Astrocyte (in vitro differentiated cells and primary cell): ENCODE measurements around the gene RUNX1. TPM values are rescaled to one million over a fixed set of nuclear protein-coding genes. Genes with fewer than 3 reads are reported as not detected.

Source experiments
- DNase-seq: peaks from one replicate; pipeline ENCODE4 v3.0.0-alpha.2; 2010; ENCODE audit warnings: low read depth
- FAIRE-seq: peaks from 2 replicates; lab custom pipeline; 2011; peaks lifted over from hg19 to GRCh38; lab: Jason Lieb, UNC
- H2AFZ ChIP-seq: 2 replicates; pipeline ENCODE4 v1.6.0; 2012; ENCODE audit warnings: low read depth, low read length, inconsistent platforms
- H3K27ac ChIP-seq: 2 replicates; pipeline ENCODE4 v1.5.1; 2011; ENCODE audit warnings: low read depth, low read length, inconsistent platforms
- H3K27me3 ChIP-seq: 2 replicates; pipeline ENCODE4 v1.6.0; 2011; ENCODE audit warnings: low read length, inconsistent platforms; ENCODE audit not compliant: insufficient read depth
- H3K36me3 ChIP-seq: 2 replicates; pipeline ENCODE4 v1.5.1; 2011; ENCODE audit warnings: low read length, inconsistent platforms; ENCODE audit not compliant: insufficient read depth
- H3K4me1 ChIP-seq: 2 replicates; pipeline ENCODE4 v1.5.1; 2011; ENCODE audit warnings: low read length, inconsistent platforms; ENCODE audit not compliant: insufficient read depth
- H3K4me2 ChIP-seq: 2 replicates; pipeline ENCODE4 v1.6.0; 2012; ENCODE audit warnings: low read length, inconsistent platforms
- H3K4me3 ChIP-seq: 2 replicates; pipeline ENCODE4 v1.5.1; 2011; ENCODE audit warnings: low read depth, mild to moderate bottlenecking, low read length, inconsistent platforms; ENCODE audit not compliant: insufficient read depth
- H3K79me2 ChIP-seq: 2 replicates; pipeline ENCODE4 v1.6.0; 2012; ENCODE audit warnings: mild to moderate bottlenecking, low read length, inconsistent platforms; ENCODE audit not compliant: insufficient read depth
- H3K9ac ChIP-seq: 2 replicates; pipeline ENCODE4 v1.6.0; 2012; ENCODE audit warnings: mild to moderate bottlenecking, low read length, inconsistent platforms
- H3K9me3 ChIP-seq: 2 replicates; pipeline ENCODE4 v1.5.1; 2012; ENCODE audit warnings: low read depth, mild to moderate bottlenecking, low read length, inconsistent platforms; ENCODE audit not compliant: insufficient read depth
- H4K20me1 ChIP-seq: 2 replicates; pipeline ENCODE4 v1.6.0; 2012; ENCODE audit warnings: low read length, inconsistent platforms; ENCODE audit not compliant: insufficient read depth
- H3K27ac Mint-ChIP-seq: one replicate; pipeline ENCODE4 v1.8.0; 2021; ENCODE audit warnings: mild to moderate bottlenecking, mixed read lengths; ENCODE audit not compliant: unreplicated experiment
- H3K27me3 Mint-ChIP-seq: one replicate; pipeline ENCODE4 v1.8.0; 2021; ENCODE audit warnings: low read depth, mixed read lengths; ENCODE audit not compliant: unreplicated experiment
- H3K36me3 Mint-ChIP-seq: one replicate; pipeline ENCODE4 v1.8.0; 2021; ENCODE audit warnings: low read depth, mixed read lengths; ENCODE audit not compliant: unreplicated experiment
- H3K4me1 Mint-ChIP-seq: one replicate; pipeline ENCODE4 v1.8.0; 2021; ENCODE audit warnings: low read depth, mixed read lengths; ENCODE audit not compliant: unreplicated experiment
- H3K4me3 Mint-ChIP-seq: one replicate; pipeline ENCODE4 v1.8.0; 2021; ENCODE audit warnings: mild to moderate bottlenecking, moderate library complexity, mixed read lengths; ENCODE audit not compliant: unreplicated experiment
- H3K9me3 Mint-ChIP-seq: one replicate; pipeline ENCODE4 v1.8.0; 2021; ENCODE audit warnings: mild to moderate bottlenecking, mixed read lengths; ENCODE audit not compliant: unreplicated experiment
- EZH2 ChIP-seq: IDR thresholded peaks from 2 replicates; pipeline ENCODE4 v1.6.1; 2012; ENCODE audit warnings: mild to moderate bottlenecking, low read length, inconsistent platforms; ENCODE audit not compliant: insufficient read depth
- total RNA-seq: library from RNA; stranded (reverse); gene quantifications from 2 replicates; pipeline ENCODE4 v1.2.1, GENCODE V29; 2021
- TF ChIP-seq, protein P1 (sequence below): IDR thresholded peaks from 2 replicates; pipeline ENCODE4 v1.5.1; 2011; ENCODE audit warnings: low read depth, mild to moderate bottlenecking, inconsistent platforms, low read length, moderate library complexity; ENCODE audit not compliant: insufficient read depth

RUNX1 gene
- total RNA-seq, 1 donor from 2014 or later = 84.6 TPM

DNA sequence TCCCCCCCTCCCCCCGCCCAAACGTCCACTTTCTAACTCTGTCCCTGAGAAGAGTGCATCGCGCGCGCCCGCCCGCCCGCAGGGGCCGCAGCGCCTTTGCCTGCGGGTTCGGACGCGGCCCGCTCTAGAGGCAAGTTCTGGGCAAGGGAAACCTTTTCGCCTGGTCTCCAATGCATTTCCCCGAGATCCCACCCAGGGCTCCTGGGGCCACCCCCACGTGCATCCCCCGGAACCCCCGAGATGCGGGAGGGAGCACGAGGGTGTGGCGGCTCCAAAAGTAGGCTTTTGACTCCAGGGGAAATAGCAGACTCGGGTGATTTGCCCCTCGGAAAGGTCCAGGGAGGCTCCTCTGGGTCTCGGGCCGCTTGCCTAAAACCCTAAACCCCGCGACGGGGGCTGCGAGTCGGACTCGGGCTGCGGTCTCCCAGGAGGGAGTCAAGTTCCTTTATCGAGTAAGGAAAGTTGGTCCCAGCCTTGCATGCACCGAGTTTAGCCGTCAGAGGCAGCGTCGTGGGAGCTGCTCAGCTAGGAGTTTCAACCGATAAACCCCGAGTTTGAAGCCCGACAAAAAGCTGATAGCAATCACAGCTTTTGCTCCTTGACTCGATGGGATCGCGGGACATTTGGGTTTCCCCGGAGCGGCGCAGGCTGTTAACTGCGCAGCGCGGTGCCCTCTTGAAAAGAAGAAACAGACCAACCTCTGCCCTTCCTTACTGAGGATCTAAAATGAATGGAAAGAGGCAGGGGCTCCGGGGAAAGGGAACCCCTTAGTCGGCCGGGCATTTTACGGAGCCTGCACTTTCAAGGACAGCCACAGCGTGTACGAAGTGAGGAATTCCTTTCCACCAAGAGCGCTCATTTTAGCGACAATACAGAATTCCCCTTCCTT is 158.1 kb downstream of the RUNX1 start:
- H3K9me3 Mint-ChIP-seq = peaks cover 2% of the 10 kb centered on the region
- H3K36me3 Mint-ChIP-seq = peaks cover 6% of the 10 kb centered on the region
- H3K4me1 Mint-ChIP-seq = peaks cover 10% of the 10 kb centered on the region
- peaks cover 39% of the 10 kb centered on the region for H3K79me2 ChIP-seq
- H3K4me3 Mint-ChIP-seq = peak overlapping the region; percentile 81
- H3K9ac ChIP-seq = peak overlapping the region; percentile 99
- no peaks in the 10 kb centered on the region for H3K27me3 Mint-ChIP-seq
- DNase-seq (peak; percentile 52), FAIRE-seq (no peak)
- no peaks in the 10 kb centered on the region for H3K27me3 ChIP-seq
- H2AFZ ChIP-seq = peak overlapping the region; percentile 58
- TF ChIP-seq, protein P1, sequence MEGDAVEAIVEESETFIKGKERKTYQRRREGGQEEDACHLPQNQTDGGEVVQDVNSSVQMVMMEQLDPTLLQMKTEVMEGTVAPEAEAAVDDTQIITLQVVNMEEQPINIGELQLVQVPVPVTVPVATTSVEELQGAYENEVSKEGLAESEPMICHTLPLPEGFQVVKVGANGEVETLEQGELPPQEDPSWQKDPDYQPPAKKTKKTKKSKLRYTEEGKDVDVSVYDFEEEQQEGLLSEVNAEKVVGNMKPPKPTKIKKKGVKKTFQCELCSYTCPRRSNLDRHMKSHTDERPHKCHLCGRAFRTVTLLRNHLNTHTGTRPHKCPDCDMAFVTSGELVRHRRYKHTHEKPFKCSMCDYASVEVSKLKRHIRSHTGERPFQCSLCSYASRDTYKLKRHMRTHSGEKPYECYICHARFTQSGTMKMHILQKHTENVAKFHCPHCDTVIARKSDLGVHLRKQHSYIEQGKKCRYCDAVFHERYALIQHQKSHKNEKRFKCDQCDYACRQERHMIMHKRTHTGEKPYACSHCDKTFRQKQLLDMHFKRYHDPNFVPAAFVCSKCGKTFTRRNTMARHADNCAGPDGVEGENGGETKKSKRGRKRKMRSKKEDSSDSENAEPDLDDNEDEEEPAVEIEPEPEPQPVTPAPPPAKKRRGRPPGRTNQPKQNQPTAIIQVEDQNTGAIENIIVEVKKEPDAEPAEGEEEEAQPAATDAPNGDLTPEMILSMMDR = peak; percentile 2
- TF ChIP-seq EZH2 = no peak
- H3K4me3 ChIP-seq = peak overlapping the region; percentile 95
- peak overlapping the region; percentile 95 for H3K27ac Mint-ChIP-seq
- H3K36me3 ChIP-seq = no peaks in the 10 kb centered on the region
- peaks cover 22% of the 10 kb centered on the region for H3K4me1 ChIP-seq
- peak overlapping the region; percentile 94 for H3K4me2 ChIP-seq
- peaks cover 18% of the 10 kb centered on the region for H4K20me1 ChIP-seq
- H3K9me3 ChIP-seq = no peaks in the 10 kb centered on the region
- H3K27ac ChIP-seq = peak overlapping the region; percentile 93

- FAIRE-seq (no peak), DNase-seq (no peak)
- peaks cover 2% of the 10 kb centered on the region for H3K9me3 Mint-ChIP-seq
- H3K27me3 ChIP-seq = no peaks in the 10 kb centered on the region
- H3K36me3 Mint-ChIP-seq = peaks cover 9% of the 10 kb centered on the region
- peaks cover 22% of the 10 kb centered on the region for H3K4me1 ChIP-seq
- no peaks in the 10 kb centered on the region for H3K36me3 ChIP-seq
- peak overlapping the region; percentile 95 for H3K4me3 ChIP-seq
- H4K20me1 ChIP-seq = peaks cover 24% of the 10 kb centered on the region
- no peak overlapping the region for H3K4me3 Mint-ChIP-seq
- no peak for TF ChIP-seq EZH2
- TF ChIP-seq, protein P1 = no peak
- H3K27ac Mint-ChIP-seq = no peak overlapping the region
- peak overlapping the region; percentile 94 for H3K4me2 ChIP-seq
- peak overlapping the region; percentile 93 for H3K27ac ChIP-seq
- no peaks in the 10 kb centered on the region for H3K9me3 ChIP-seq
- peak overlapping the region; percentile 99 for H3K9ac ChIP-seq
- H3K27me3 Mint-ChIP-seq = no peaks in the 10 kb centered on the region
- H3K79me2 ChIP-seq = peaks cover 45% of the 10 kb centered on the region
- H3K4me1 Mint-ChIP-seq = peaks cover 10% of the 10 kb centered on the region
- H2AFZ ChIP-seq = no peak overlapping the region
Measured at GRCh38 chr21:34890470-34890723, 158.7 kb downstream of the RUNX1 start.
